HEK293 (cell line): Measurements from ENCODE around the gene CKM.

ENCODE experiments used
- HOXA7 ChIP-seq: sonication (generic); formaldehyde crosslinking; IDR thresholded peaks from 2 replicates; pipeline ENCODE4 v1.8.1; 2022; ENCODE audit warnings: missing genetic modification reagents, borderline replicate concordance
- SP2 ChIP-seq: fragments of 450-650 bp; formaldehyde crosslinking; IDR thresholded peaks from 2 replicates; pipeline ENCODE4 v1.5.1; 2016; ENCODE audit warnings: missing biosample characterization, missing genetic modification characterization
- ZNF274 ChIP-seq, 2 experiments: fragments of 200-500 bp in 1 of 2; fragments of 450-650 bp in 1 of 2; sonication (Bioruptor generic) in 1 of 2; formaldehyde crosslinking in 1 of 2; IDR thresholded peaks; 2 replicates each; pipeline versions ENCODE4 v1.5.1 to v1.6.1; 2014 to 2016; ENCODE audit warnings: borderline replicate concordance in 1 of 2, inconsistent platforms in 1 of 2, low read length in 1 of 2, missing biosample characterization in 1 of 2, missing genetic modification characterization in 1 of 2
- ZNF292 ChIP-seq: fragments of 450-650 bp; formaldehyde crosslinking; IDR thresholded peaks from 2 replicates; pipeline ENCODE4 v1.5.1; 2016; ENCODE audit warnings: low read depth, missing biosample characterization, missing genetic modification characterization, borderline replicate concordance
- ZNF664 ChIP-seq: fragments of 450-650 bp; formaldehyde crosslinking; IDR thresholded peaks from 2 replicates; pipeline ENCODE4 v1.5.1; 2016; ENCODE audit warnings: missing biosample characterization, missing genetic modification characterization
- ZSCAN18 ChIP-seq: fragments of 450-650 bp; formaldehyde crosslinking; IDR thresholded peaks from 2 replicates; pipeline ENCODE4 v1.5.1; 2016; ENCODE audit warnings: missing biosample characterization, missing genetic modification characterization
- TF ChIP-seq, protein P1 (sequence below): fragments of 450-650 bp; formaldehyde crosslinking; IDR thresholded peaks from 2 replicates; pipeline ENCODE4 v1.5.1; 2016; ENCODE audit warnings: missing biosample characterization, missing genetic modification characterization
- TF ChIP-seq, protein P2 (sequence below): fragments of 450-650 bp; formaldehyde crosslinking; IDR thresholded peaks from 2 replicates; pipeline ENCODE4 v1.5.1; 2016; ENCODE audit warnings: missing biosample characterization, missing genetic modification characterization
- TF ChIP-seq, protein P3 (sequence below): fragments of 450-650 bp; formaldehyde crosslinking; IDR thresholded peaks from 2 replicates; pipeline ENCODE4 v1.5.1; 2016; ENCODE audit warnings: missing biosample characterization, missing genetic modification characterization, borderline replicate concordance

DNA sequence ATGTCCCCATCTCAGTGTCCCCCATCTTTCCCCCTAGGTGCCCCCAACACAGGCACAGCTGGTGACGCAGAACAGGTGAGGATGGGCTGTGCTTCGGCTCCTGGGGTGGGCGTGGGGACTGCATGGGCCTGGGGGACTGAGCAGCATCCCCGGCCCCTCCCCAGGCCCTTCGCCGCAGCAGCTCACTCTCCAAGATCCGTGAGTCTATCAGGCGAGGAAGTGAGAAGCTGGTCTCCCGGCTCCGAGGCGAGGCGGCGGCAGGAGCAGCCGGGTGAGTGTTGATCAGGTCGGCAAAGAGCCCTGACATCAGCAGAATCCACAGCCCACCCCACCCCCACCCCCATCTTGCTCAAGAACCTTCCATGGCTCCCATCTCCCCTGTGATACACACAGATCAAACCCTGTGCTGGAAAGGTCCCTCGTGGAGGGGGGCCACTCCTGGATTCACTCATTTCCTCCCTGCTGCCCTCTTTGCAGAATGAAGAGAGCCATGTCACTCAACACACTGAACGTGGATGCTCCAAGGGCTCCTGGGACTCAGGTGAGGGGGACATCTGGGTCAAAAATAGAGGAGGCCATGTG is 27.9 kb upstream of the CKM start:
- TF ChIP-seq ZNF664 (no peak), SP2 (tag by site-specific recombination) (no peak), HOXA7 (CRISPR knock-in tag) (no peak), ZNF292 (tag by site-specific recombination) (no peak), ZSCAN18 (tag by site-specific recombination) (no peak), ZNF274 (IDR thresholded peaks at IDR 0.05; ENCODE audit: low read length) (no peak), ZNF274 (tag by site-specific recombination; IDR thresholded peaks at IDR 0.05; ENCODE audit: borderline replicate concordance) (no peak)
- TF ChIP-seq, protein P1, sequence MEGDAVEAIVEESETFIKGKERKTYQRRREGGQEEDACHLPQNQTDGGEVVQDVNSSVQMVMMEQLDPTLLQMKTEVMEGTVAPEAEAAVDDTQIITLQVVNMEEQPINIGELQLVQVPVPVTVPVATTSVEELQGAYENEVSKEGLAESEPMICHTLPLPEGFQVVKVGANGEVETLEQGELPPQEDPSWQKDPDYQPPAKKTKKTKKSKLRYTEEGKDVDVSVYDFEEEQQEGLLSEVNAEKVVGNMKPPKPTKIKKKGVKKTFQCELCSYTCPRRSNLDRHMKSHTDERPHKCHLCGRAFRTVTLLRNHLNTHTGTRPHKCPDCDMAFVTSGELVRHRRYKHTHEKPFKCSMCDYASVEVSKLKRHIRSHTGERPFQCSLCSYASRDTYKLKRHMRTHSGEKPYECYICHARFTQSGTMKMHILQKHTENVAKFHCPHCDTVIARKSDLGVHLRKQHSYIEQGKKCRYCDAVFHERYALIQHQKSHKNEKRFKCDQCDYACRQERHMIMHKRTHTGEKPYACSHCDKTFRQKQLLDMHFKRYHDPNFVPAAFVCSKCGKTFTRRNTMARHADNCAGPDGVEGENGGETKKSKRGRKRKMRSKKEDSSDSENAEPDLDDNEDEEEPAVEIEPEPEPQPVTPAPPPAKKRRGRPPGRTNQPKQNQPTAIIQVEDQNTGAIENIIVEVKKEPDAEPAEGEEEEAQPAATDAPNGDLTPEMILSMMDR (tag by site-specific recombination), result no peak
- TF ChIP-seq, protein P2, sequence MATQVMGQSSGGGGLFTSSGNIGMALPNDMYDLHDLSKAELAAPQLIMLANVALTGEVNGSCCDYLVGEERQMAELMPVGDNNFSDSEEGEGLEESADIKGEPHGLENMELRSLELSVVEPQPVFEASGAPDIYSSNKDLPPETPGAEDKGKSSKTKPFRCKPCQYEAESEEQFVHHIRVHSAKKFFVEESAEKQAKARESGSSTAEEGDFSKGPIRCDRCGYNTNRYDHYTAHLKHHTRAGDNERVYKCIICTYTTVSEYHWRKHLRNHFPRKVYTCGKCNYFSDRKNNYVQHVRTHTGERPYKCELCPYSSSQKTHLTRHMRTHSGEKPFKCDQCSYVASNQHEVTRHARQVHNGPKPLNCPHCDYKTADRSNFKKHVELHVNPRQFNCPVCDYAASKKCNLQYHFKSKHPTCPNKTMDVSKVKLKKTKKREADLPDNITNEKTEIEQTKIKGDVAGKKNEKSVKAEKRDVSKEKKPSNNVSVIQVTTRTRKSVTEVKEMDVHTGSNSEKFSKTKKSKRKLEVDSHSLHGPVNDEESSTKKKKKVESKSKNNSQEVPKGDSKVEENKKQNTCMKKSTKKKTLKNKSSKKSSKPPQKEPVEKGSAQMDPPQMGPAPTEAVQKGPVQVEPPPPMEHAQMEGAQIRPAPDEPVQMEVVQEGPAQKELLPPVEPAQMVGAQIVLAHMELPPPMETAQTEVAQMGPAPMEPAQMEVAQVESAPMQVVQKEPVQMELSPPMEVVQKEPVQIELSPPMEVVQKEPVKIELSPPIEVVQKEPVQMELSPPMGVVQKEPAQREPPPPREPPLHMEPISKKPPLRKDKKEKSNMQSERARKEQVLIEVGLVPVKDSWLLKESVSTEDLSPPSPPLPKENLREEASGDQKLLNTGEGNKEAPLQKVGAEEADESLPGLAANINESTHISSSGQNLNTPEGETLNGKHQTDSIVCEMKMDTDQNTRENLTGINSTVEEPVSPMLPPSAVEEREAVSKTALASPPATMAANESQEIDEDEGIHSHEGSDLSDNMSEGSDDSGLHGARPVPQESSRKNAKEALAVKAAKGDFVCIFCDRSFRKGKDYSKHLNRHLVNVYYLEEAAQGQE, result no peak
- TF ChIP-seq, protein P3, sequence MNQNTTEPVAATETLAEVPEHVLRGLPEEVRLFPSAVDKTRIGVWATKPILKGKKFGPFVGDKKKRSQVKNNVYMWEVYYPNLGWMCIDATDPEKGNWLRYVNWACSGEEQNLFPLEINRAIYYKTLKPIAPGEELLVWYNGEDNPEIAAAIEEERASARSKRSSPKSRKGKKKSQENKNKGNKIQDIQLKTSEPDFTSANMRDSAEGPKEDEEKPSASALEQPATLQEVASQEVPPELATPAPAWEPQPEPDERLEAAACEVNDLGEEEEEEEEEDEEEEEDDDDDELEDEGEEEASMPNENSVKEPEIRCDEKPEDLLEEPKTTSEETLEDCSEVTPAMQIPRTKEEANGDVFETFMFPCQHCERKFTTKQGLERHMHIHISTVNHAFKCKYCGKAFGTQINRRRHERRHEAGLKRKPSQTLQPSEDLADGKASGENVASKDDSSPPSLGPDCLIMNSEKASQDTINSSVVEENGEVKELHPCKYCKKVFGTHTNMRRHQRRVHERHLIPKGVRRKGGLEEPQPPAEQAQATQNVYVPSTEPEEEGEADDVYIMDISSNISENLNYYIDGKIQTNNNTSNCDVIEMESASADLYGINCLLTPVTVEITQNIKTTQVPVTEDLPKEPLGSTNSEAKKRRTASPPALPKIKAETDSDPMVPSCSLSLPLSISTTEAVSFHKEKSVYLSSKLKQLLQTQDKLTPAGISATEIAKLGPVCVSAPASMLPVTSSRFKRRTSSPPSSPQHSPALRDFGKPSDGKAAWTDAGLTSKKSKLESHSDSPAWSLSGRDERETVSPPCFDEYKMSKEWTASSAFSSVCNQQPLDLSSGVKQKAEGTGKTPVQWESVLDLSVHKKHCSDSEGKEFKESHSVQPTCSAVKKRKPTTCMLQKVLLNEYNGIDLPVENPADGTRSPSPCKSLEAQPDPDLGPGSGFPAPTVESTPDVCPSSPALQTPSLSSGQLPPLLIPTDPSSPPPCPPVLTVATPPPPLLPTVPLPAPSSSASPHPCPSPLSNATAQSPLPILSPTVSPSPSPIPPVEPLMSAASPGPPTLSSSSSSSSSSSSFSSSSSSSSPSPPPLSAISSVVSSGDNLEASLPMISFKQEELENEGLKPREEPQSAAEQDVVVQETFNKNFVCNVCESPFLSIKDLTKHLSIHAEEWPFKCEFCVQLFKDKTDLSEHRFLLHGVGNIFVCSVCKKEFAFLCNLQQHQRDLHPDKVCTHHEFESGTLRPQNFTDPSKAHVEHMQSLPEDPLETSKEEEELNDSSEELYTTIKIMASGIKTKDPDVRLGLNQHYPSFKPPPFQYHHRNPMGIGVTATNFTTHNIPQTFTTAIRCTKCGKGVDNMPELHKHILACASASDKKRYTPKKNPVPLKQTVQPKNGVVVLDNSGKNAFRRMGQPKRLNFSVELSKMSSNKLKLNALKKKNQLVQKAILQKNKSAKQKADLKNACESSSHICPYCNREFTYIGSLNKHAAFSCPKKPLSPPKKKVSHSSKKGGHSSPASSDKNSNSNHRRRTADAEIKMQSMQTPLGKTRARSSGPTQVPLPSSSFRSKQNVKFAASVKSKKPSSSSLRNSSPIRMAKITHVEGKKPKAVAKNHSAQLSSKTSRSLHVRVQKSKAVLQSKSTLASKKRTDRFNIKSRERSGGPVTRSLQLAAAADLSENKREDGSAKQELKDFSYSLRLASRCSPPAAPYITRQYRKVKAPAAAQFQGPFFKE, result no peak
